CD14-positive monocyte (primary cell): ENCODE data around the gene RNASE13. TPM values are rescaled to one million over a fixed set of nuclear protein-coding genes. Genes with fewer than 3 reads are reported as not detected.

Experiments
- DNase-seq, 3 donors: peaks; one replicate each; pipeline ENCODE4 v3.0.0-alpha.2; 2011 to 2022
- H2AFZ ChIP-seq: 2 replicates; pipeline ENCODE4 v1.6.0; 2012; ENCODE audit warnings: mild to moderate bottlenecking, low read depth, low read length, inconsistent platforms; ENCODE audit not compliant: insufficient read depth, poor library complexity, severe bottlenecking
- H3K27ac ChIP-seq, 2 donors: 1 replicate in 1 of 2; 2 replicates in 1 of 2; pipeline ENCODE4 v1.5.1; 2012 to 2013; ENCODE audit warnings: low read length in 2 of 2, control low read depth in 1 of 2, inconsistent platforms in 1 of 2, low read depth in 1 of 2, mild to moderate bottlenecking in 1 of 2
- H3K27me3 ChIP-seq, 2 donors: one replicate each; pipeline versions ENCODE4 v1.6.0 to v1.6.1; 2011 to 2013; ENCODE audit warnings: low read length in 2 of 2; ENCODE audit not compliant: control insufficient read depth in 2 of 2, insufficient read depth in 2 of 2
- H3K36me3 ChIP-seq, 2 donors: replicated peaks in 1 of 2; 1 replicate in 1 of 2; 2 replicates in 1 of 2; pipeline versions ENCODE4 v1.5.1 to v1.6.1; 2012 to 2013; ENCODE audit warnings: low read length in 2 of 2, control low read depth in 1 of 2, inconsistent platforms in 1 of 2, mild to moderate bottlenecking in 1 of 2; ENCODE audit not compliant: insufficient read depth in 2 of 2, control insufficient read depth in 1 of 2
- H3K4me1 ChIP-seq, 2 donors: 1 replicate in 1 of 2; 2 replicates in 1 of 2; pipeline versions ENCODE4 v1.5.1 to v1.6.1; 2012 to 2013; ENCODE audit warnings: low read length in 2 of 2, control low read depth in 1 of 2, inconsistent platforms in 1 of 2, mild to moderate bottlenecking in 1 of 2, moderate library complexity in 1 of 2; ENCODE audit not compliant: insufficient read depth in 2 of 2, control insufficient read depth in 1 of 2
- H3K4me2 ChIP-seq: replicated peaks from 2 replicates; pipeline ENCODE3; 2012; ENCODE audit warnings: low read length, moderate library complexity, mild to moderate bottlenecking; ENCODE audit not compliant: poor library complexity, severe bottlenecking; ENCODE audit errors: extremely low read depth
- H3K4me3 ChIP-seq, 3 experiments: fragments of 200-600 bp in 1 of 3; sonication (generic) in 1 of 3; replicated peaks in 1 of 3; 1 replicate in 2 of 3; 2 replicates in 1 of 3; pipeline ENCODE4 v1.5.1; 2011 to 2013; ENCODE audit warnings: low read length in 3 of 3, mild to moderate bottlenecking in 3 of 3, control low read depth in 2 of 3, low read depth in 2 of 3, inconsistent platforms in 1 of 3, moderate library complexity in 1 of 3
- H3K79me2 ChIP-seq: 2 replicates; pipeline ENCODE4 v1.6.0; 2012; ENCODE audit warnings: mild to moderate bottlenecking, control low read depth, inconsistent platforms, low read length, moderate library complexity; ENCODE audit not compliant: insufficient read depth
- H3K9ac ChIP-seq: 2 replicates; pipeline ENCODE4 v1.6.0; 2017; ENCODE audit warnings: low read length, mild to moderate bottlenecking; ENCODE audit not compliant: insufficient read depth, poor library complexity, severe bottlenecking
- H3K9me3 ChIP-seq, 2 donors: replicated peaks in 1 of 2; 1 replicate in 1 of 2; 2 replicates in 1 of 2; pipeline versions ENCODE4 v1.5.1 to v1.6.1; 2012 to 2013; ENCODE audit warnings: low read length in 2 of 2, control low read depth in 1 of 2; ENCODE audit not compliant: control insufficient read depth in 1 of 2, insufficient read depth in 1 of 2
- H4K20me1 ChIP-seq: 2 replicates; pipeline ENCODE4 v1.6.0; 2012; ENCODE audit warnings: mild to moderate bottlenecking, low read length, control low read depth, moderate library complexity; ENCODE audit not compliant: insufficient read depth
- H3K27ac Mint-ChIP-seq, 7 donors: one replicate each; pipeline ENCODE4 v1.8.0; 2020; ENCODE audit warnings: mild to moderate bottlenecking in 7 of 7, mixed read lengths in 7 of 7, moderate library complexity in 6 of 7, inconsistent platforms in 2 of 7
- H3K27me3 Mint-ChIP-seq, 3 donors: one replicate each; pipeline ENCODE4 v1.8.0; 2021 to 2022; ENCODE audit warnings: low read depth in 3 of 3, mild to moderate bottlenecking in 3 of 3, mixed read lengths in 3 of 3, moderate library complexity in 3 of 3, inconsistent platforms in 1 of 3
- H3K36me3 Mint-ChIP-seq, 2 donors: one replicate each; pipeline ENCODE4 v1.8.0; 2020; ENCODE audit warnings: mixed read lengths in 2 of 2, inconsistent platforms in 1 of 2, mild to moderate bottlenecking in 1 of 2
- H3K4me1 Mint-ChIP-seq: one replicate; pipeline ENCODE4 v1.8.0; 2020; ENCODE audit warnings: mild to moderate bottlenecking, mixed read lengths
- H3K4me3 Mint-ChIP-seq, 2 donors: one replicate each; pipeline ENCODE4 v1.8.0; 2020; ENCODE audit warnings: mild to moderate bottlenecking in 2 of 2, mixed read lengths in 2 of 2, moderate library complexity in 1 of 2
- H3K9me3 Mint-ChIP-seq, 7 donors: one replicate each; pipeline ENCODE4 v1.8.0; 2020 to 2022; ENCODE audit warnings: mixed read lengths in 7 of 7, mild to moderate bottlenecking in 6 of 7, moderate library complexity in 6 of 7, inconsistent platforms in 2 of 7
- CTCF ChIP-seq: fragments of 200-600 bp; IDR thresholded peaks from one replicate; pipeline ENCODE4 v1.8.0; 2022; ENCODE audit warnings: antibody characterized with exemption, mild to moderate bottlenecking
- WGBS: methylation state at CpG from one replicate; pipeline ENCODE4 v1.1.5; 2013; ENCODE audit warnings: missing lambda C conversion rate; ENCODE audit not compliant: insufficient coverage; 5-methylcytosine and 5-hydroxymethylcytosine counted together
- intact Hi-C, 2 donors: fragments of 100-400 bp; cut with micrococcal nuclease; formaldehyde crosslinking; loops; one replicate each; pipeline versions ENCODE4 v1.15.0 to v1.15.1; 2023
- polyA plus RNA-seq, 3 donors: library from polyadenylated mRNA; depleted of rRNA in 1 of 3; unstranded in 2 of 3; stranded (reverse) in 1 of 3; fragments of 300-500 nt in 2 of 3; fragments of >200 nt in 1 of 3; fragmentation: Illumina TruSeq in 2 of 3; gene quantifications; 1 replicate in 2 of 3; 2 replicates in 1 of 3; pipeline ENCODE4 v1.2.3, GENCODE V29; 2012 to 2021

RNASE13 gene
- polyA plus RNA-seq, 3 donors: 0.39 TPM; not detected in 2

- Mint-ChIP-seq H3K4me1 (peaks cover 42% of the 10 kb centered on the region), H3K9me3 (peaks cover 0 to 3% (median 1%) of the 10 kb centered on the region in 7 donors), H3K27ac (peak within 1 kb of the TSS in 3 of 7 donors; percentile 8 to 61 (median 27)), H3K27me3 (peaks cover 39 to 52% (median 43%) of the 10 kb centered on the region in 3 donors), H3K36me3 (peaks cover 0 to 6% of the 10 kb centered on the region in 2 donors), H3K4me3 (peak within 1 kb of the TSS; percentile 75 to 92)
- WGBS: under 1% methylated on average over 42 of the region's 72 CpGs
- peak within 1 kb of the TSS; percentile 40 to 71 (median 43) for H3K4me3 ChIP-seq
- peaks cover 38 to 45% of the 10 kb centered on the region in 2 donors for H3K4me1 ChIP-seq
- intact Hi-C loops: no loop called here
- H3K27me3 ChIP-seq: peaks cover 15 to 37% of the 10 kb centered on the region in 2 donors
- H3K27ac ChIP-seq: no peak within 1 kb of the TSS
- H3K36me3 ChIP-seq: no peaks in the 10 kb centered on the region
- peaks cover 2 to 4% of the 10 kb centered on the region in 2 donors for H3K9me3 ChIP-seq
- TF ChIP-seq CTCF: no peak
- peak within 1 kb of the TSS; percentile 25 for H3K9ac ChIP-seq
- DNase-seq: peak in 1 of 3 donors; percentile 21
- no peaks in the 10 kb centered on the region for H4K20me1 ChIP-seq
- H3K79me2 ChIP-seq: no peaks in the 10 kb centered on the region
- peak within 1 kb of the TSS; percentile 69 for H2AFZ ChIP-seq
- peak within 1 kb of the TSS; percentile 80 for H3K4me2 ChIP-seq
Observed at GRCh38 chr14:21024585-21025370, 9.8 kb downstream of the RNASE13 start, which contains the start of gene NDRG2. Gene NDRG2, minus strand, starts transcription at chr14:21025061. Its CDS starts 1,746 bp downstream, at chr14:21023315.

GRCh38 chr14:21023817-21024584, 10.6 kb downstream of the RNASE13 start:
- H3K36me3 Mint-ChIP-seq: peaks cover 0 to 6% of the 10 kb centered on the region in 2 donors
- Histone ChIP-seq H3K79me2 (no peaks in the 10 kb centered on the region), H3K9ac (no peak overlapping the region)

More at GRCh38 chr14:21023817-21024584, 10.6 kb downstream of the RNASE13 start:
- Histone ChIP-seq H3K27ac (no peak overlapping the region), H2AFZ (peak overlapping the region; percentile 69), H3K36me3 (no peaks in the 10 kb centered on the region), H3K4me3 (peak overlapping the region; percentile 40 to 71 (median 43)), H3K4me1 (peaks cover 43 to 52% of the 10 kb centered on the region in 2 donors), H3K9me3 (peaks cover 2 to 4% of the 10 kb centered on the region in 2 donors), H3K4me2 (peak overlapping the region; percentile 80), H3K27me3 (peaks cover 15 to 37% of the 10 kb centered on the region in 2 donors), H4K20me1 (no peaks in the 10 kb centered on the region)
- Mint-ChIP-seq H3K9me3 (peaks cover 0 to 3% (median 1%) of the 10 kb centered on the region in 7 donors), H3K27ac (peak overlapping the region in 3 of 7 donors; percentile 5 to 61 (median 27)), H3K4me1 (peaks cover 49% of the 10 kb centered on the region), H3K4me3 (peak overlapping the region; percentile 75 to 92), H3K27me3 (peaks cover 41 to 49% (median 43%) of the 10 kb centered on the region in 3 donors)
- no peak for DNase-seq
- 72% methylated on average over 5 of the region's 17 CpGs for WGBS
- intact Hi-C loops: no loop called here
- no peak for TF ChIP-seq CTCF
